Liver (tissue), 9 donors: Measurements from ENCODE around the gene ASCL5. TPM values are rescaled to one million over a fixed set of nuclear protein-coding genes. Genes with fewer than 3 reads are reported as not detected.

ENCODE experiments used
- DNase-seq: peaks from one replicate; pipeline ENCODE4 v3.0.0-alpha.2; 2017; ENCODE audit warnings: low spot score
- H3K27ac ChIP-seq, 2 donors: one replicate each; pipeline ENCODE4 v1.7.0; 2013; ENCODE audit warnings: inconsistent platforms in 2 of 2, low read length in 2 of 2, control low read depth in 1 of 2, low read depth in 1 of 2, mild to moderate bottlenecking in 1 of 2
- H3K27me3 ChIP-seq, 4 donors: one replicate each; pipeline versions ENCODE4 v1.6.1 to v1.7.0; 2013; ENCODE audit warnings: low read length in 3 of 4, inconsistent platforms in 1 of 4, mild to moderate bottlenecking in 1 of 4, moderate library complexity in 1 of 4; ENCODE audit not compliant: control insufficient read depth in 4 of 4, insufficient read depth in 4 of 4
- H3K36me3 ChIP-seq, 4 donors: one replicate each; pipeline versions ENCODE4 v1.6.1 to v1.7.0; 2013; ENCODE audit warnings: low read length in 3 of 4, mild to moderate bottlenecking in 3 of 4, low read depth in 1 of 4, moderate library complexity in 1 of 4; ENCODE audit not compliant: control insufficient read depth in 4 of 4, insufficient read depth in 3 of 4
- H3K4me1 ChIP-seq, 4 donors: one replicate each; pipeline versions ENCODE4 v1.6.1 to v1.7.0; 2013; ENCODE audit warnings: low read length in 3 of 4, mild to moderate bottlenecking in 3 of 4, moderate library complexity in 1 of 4; ENCODE audit not compliant: control insufficient read depth in 4 of 4, insufficient read depth in 4 of 4
- H3K4me3 ChIP-seq, 3 donors: one replicate each; pipeline versions ENCODE4 v1.6.1 to v1.7.0; 2013; ENCODE audit warnings: low read length in 3 of 3, control low read depth in 1 of 3, low read depth in 1 of 3, mild to moderate bottlenecking in 1 of 3
- H3K9ac ChIP-seq, 2 donors: one replicate each; pipeline ENCODE4 v1.7.0; 2013; ENCODE audit warnings: low read length in 2 of 2, mild to moderate bottlenecking in 2 of 2, moderate library complexity in 2 of 2, control low read depth in 1 of 2, low read depth in 1 of 2
- H3K9me3 ChIP-seq, 4 donors: one replicate each; pipeline versions ENCODE4 v1.6.1 to v1.7.0; 2013; ENCODE audit warnings: low read length in 3 of 4; ENCODE audit not compliant: control insufficient read depth in 4 of 4
- ATF3 ChIP-seq: IDR thresholded peaks from 2 replicates; pipeline ENCODE4 v1.6.1; 2016; ENCODE audit warnings: antibody characterized with exemption
- CTCF ChIP-seq: fragments of 150-350 bp; IDR thresholded peaks from 2 replicates; pipeline ENCODE4 v1.5.1; 2017; ENCODE audit warnings: improper control_type of control experiment, low read depth, low read length; ENCODE audit not compliant: missing input control
- FOXA1 ChIP-seq: IDR thresholded peaks from 2 replicates; pipeline ENCODE4 v1.6.1; 2016; ENCODE audit warnings: antibody characterized with exemption
- FOXA2 ChIP-seq: IDR thresholded peaks from 2 replicates; pipeline ENCODE4 v1.6.1; 2016; ENCODE audit warnings: antibody characterized with exemption
- GABPA ChIP-seq, 2 donors: IDR thresholded peaks in 1 of 2; conservative IDR thresholded peaks in 1 of 2; 2 replicates each; pipeline ENCODE4 v1.6.1; 2016; ENCODE audit warnings: antibody characterized with exemption in 2 of 2, mild to moderate bottlenecking in 1 of 2, moderate library complexity in 1 of 2
- HNF4A ChIP-seq, 2 donors: conservative IDR thresholded peaks; 2 replicates each; pipeline ENCODE4 v1.6.1; 2016; ENCODE audit warnings: antibody characterized with exemption in 2 of 2, mild to moderate bottlenecking in 2 of 2
- JUND ChIP-seq, 2 donors: IDR thresholded peaks; 2 replicates each; pipeline ENCODE4 v1.6.1; 2016; ENCODE audit warnings: antibody characterized with exemption in 2 of 2
- MAX ChIP-seq: IDR thresholded peaks from 2 replicates; pipeline ENCODE4 v1.6.1; 2016; ENCODE audit warnings: antibody characterized with exemption
- NR2F2 ChIP-seq: IDR thresholded peaks from 2 replicates; pipeline ENCODE4 v1.6.1; 2016; ENCODE audit warnings: antibody characterized with exemption
- RAD21 ChIP-seq, 2 donors: IDR thresholded peaks; 2 replicates each; pipeline ENCODE4 v1.6.1; 2016; ENCODE audit warnings: antibody characterized with exemption in 2 of 2, mild to moderate bottlenecking in 2 of 2
- REST ChIP-seq: IDR thresholded peaks from 2 replicates; pipeline ENCODE4 v1.6.1; 2016; ENCODE audit warnings: antibody characterized with exemption, mild to moderate bottlenecking
- RXRA ChIP-seq, 2 donors: IDR thresholded peaks; 2 replicates each; pipeline ENCODE4 v1.6.1; 2017 to 2018; ENCODE audit warnings: antibody characterized with exemption in 2 of 2, mild to moderate bottlenecking in 1 of 2
- TAF1 ChIP-seq: conservative IDR thresholded peaks from 2 replicates; pipeline ENCODE4 v1.6.1; 2016; ENCODE audit warnings: antibody characterized with exemption, mild to moderate bottlenecking
- YY1 ChIP-seq: IDR thresholded peaks from 2 replicates; pipeline ENCODE4 v1.6.1; 2016; ENCODE audit warnings: antibody characterized with exemption, mild to moderate bottlenecking
- ZBTB33 ChIP-seq: IDR thresholded peaks from 2 replicates; pipeline ENCODE4 v1.6.1; 2016; ENCODE audit warnings: antibody characterized with exemption
- WGBS: extraction: QIAGEN DNeasy Blood & Tissue Kit; methylation state at CpG from one replicate; pipeline ENCODE4 v1.1.7; 2013; 5-methylcytosine and 5-hydroxymethylcytosine counted together
- polyA plus RNA-seq, 2 donors: library from polyadenylated mRNA; stranded (reverse) in 1 of 2; unstranded in 1 of 2; fragments of 200-250 nt in 1 of 2; fragments of >200 nt in 1 of 2; fragmentation: Nextera tagmentation in 1 of 2; extraction: Ambion mirVana in 1 of 2; gene quantifications; one replicate each; pipeline versions ENCODE4 v1.2.1 to v1.2.3, GENCODE V29; 2013 to 2015
- total RNA-seq, 2 donors: library from RNA; depleted of rRNA; stranded (reverse); fragments of >200 nt; gene quantifications; one replicate each; pipeline ENCODE4 v1.2.3, GENCODE V29; 2014
- donor health status: healthy.
- donor health status: healthy.
- donor health status: healthy.
- donor health status: healthy.
- donor health status: healthy.

ASCL5 gene
- total and polyA plus RNA-seq, 4 donors: not detected

GRCh38 chr1:201127755-201128455 is 921 bp upstream of the ASCL5 start:
- no peak for TF ChIP-seq NR2F2
- no peak for TF ChIP-seq JUND (IDR thresholded peaks at IDR 0.05)
- TF ChIP-seq YY1: no peak
- no peak for TF ChIP-seq REST
- no peak for TF ChIP-seq MAX
- no peak for TF ChIP-seq HNF4A (conservative IDR thresholded peaks at IDR 0.05)
- no peak for TF ChIP-seq TAF1
- TF ChIP-seq FOXA2: no peak
- no peak for TF ChIP-seq RXRA (IDR thresholded peaks at IDR 0.05)
- TF ChIP-seq ZBTB33: no peak
- TF ChIP-seq RAD21 (IDR thresholded peaks at IDR 0.05): no peak
- no peak for DNase-seq
- WGBS: 94% methylated on average over 17 of the region's 17 CpGs
- no peak overlapping the region for H3K27ac ChIP-seq
- no peaks in the 10 kb centered on the region for H3K4me1 ChIP-seq
- no peak overlapping the region for H3K4me3 ChIP-seq
- no peaks in the 10 kb centered on the region for H3K9me3 ChIP-seq
- H3K36me3 ChIP-seq: no peaks in the 10 kb centered on the region
- no peak overlapping the region for H3K9ac ChIP-seq
- H3K27me3 ChIP-seq: no peaks in the 10 kb centered on the region

- no peaks in the 10 kb centered on the region for H3K36me3 ChIP-seq
- WGBS: 77% methylated on average over 3 of the region's 3 CpGs
- no peak overlapping the region for H3K9ac ChIP-seq
- TF ChIP-seq ATF3 (no peak), TAF1 (no peak), FOXA2 (no peak), RXRA (IDR thresholded peaks at IDR 0.05) (no peak), ZBTB33 (no peak), GABPA (IDR thresholded peaks at IDR 0.05 in 1 of 2, conservative IDR thresholded peaks at IDR 0.05 in 1 of 2) (no peak), HNF4A (conservative IDR thresholded peaks at IDR 0.05) (no peak), CTCF (no peak), YY1 (no peak), FOXA1 (no peak), NR2F2 (no peak)
- no peaks in the 10 kb centered on the region for H3K4me1 ChIP-seq
- no peaks in the 10 kb centered on the region for H3K27me3 ChIP-seq
- H3K27ac ChIP-seq: no peak overlapping the region
- no peak overlapping the region for H3K4me3 ChIP-seq
- H3K9me3 ChIP-seq: no peaks in the 10 kb centered on the region
- no peak for DNase-seq
Measured at GRCh38 chr1:201126463-201126831, 537 bp downstream of the ASCL5 start.
